Activated naive CD8-positive, alpha-beta T cell treated with anti-CD3 and anti-CD28 coated beads for 36 hours (primary cell): ENCODE measurements around the gene CSNK1A1. TPM values are rescaled to one million over a fixed set of nuclear protein-coding genes. Genes with fewer than 3 reads are reported as not detected.
"Not testable (repeated sequence)": the region's sequence is repeated elsewhere in the genome, so short reads cannot be mapped to it uniquely, and the experiment has no call there.

Experiments
- DNase-seq: peaks from one replicate; pipeline ENCODE4 v3.0.0; 2021
- H3K27ac Mint-ChIP-seq: one replicate; pipeline ENCODE4 v1.8.0; 2022; ENCODE audit warnings: mild to moderate bottlenecking, moderate library complexity, mixed read lengths
- H3K27me3 Mint-ChIP-seq: one replicate; pipeline ENCODE4 v1.8.0; 2022; ENCODE audit warnings: mild to moderate bottlenecking, mixed read lengths
- H3K36me3 Mint-ChIP-seq: one replicate; pipeline ENCODE4 v1.8.0; 2021; ENCODE audit warnings: mild to moderate bottlenecking, mixed read lengths
- H3K4me1 Mint-ChIP-seq: one replicate; pipeline ENCODE4 v1.8.0; 2021; ENCODE audit warnings: mixed read lengths
- H3K4me3 Mint-ChIP-seq: one replicate; pipeline ENCODE4 v1.8.0; 2022; ENCODE audit warnings: mild to moderate bottlenecking, moderate library complexity, mixed read lengths
- H3K9me3 Mint-ChIP-seq: one replicate; pipeline ENCODE4 v1.8.0; 2022; ENCODE audit warnings: mixed read lengths
- total RNA-seq, 2 experiments: library from RNA; stranded (reverse); gene quantifications; one replicate each; pipeline ENCODE4 v1.2.3, GENCODE V29; 2021

CSNK1A1 gene
- total RNA-seq, 2 experiments from 2014 or later = 182 to 185 TPM

DNA sequence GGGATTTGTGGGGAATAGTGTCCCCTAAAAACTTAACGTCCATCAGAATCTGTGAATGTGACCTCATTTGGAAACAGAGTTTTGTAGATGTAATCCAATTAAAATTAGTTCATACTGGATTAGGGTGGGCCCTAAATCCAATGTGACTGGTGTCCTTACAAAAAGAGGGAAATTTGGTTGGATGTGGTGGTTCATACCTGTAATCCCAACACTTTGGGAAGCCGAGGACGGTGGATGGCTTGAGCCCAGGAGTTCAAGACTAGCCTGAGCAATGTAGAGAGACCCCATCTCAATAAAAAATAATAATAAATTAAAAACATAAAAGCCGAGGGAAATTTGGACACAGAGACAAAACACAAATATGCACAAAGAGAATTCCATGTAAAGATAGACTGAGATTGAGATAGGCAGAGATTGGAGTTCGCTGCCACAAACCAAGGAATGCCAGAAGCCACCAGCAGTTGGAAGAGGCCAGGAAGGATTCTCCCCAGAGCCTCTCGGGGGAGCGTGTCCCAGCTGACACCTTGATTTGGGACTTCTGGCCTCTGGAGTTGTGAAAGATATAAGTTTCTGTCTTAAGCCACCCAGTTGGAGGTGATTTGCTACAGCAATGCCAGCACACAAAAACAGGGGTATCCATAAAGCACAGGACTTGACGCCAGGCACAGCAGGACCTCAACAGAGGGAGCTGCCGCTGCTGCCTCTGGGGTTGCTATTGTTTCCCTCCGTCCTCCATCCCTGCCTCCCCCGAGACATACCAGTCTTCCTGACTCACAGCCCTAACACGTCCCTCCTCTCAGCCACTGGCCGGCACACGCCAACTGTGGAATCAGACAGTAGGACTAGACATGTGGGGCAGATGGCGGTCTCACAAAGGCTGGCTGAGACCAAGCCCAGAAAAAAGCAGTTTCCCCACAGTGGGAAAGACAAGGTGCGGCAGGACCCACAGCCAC is 98.3 kb downstream of the CSNK1A1 start:
- no peak for DNase-seq
- Mint-ChIP-seq H3K36me3 (no peaks in the 10 kb centered on the region), H3K4me1 (peaks cover 2% of the 10 kb centered on the region), H3K27ac (no peak overlapping the region), H3K9me3 (no peaks in the 10 kb centered on the region), H3K4me3 (no peak overlapping the region), H3K27me3 (no peaks in the 10 kb centered on the region)

GRCh38 chr5:149452007-149452664 is 99.1 kb downstream of the CSNK1A1 start:
- H3K4me1 Mint-ChIP-seq = peaks cover 2% of the 10 kb centered on the region
- no peaks in the 10 kb centered on the region for H3K36me3 Mint-ChIP-seq
- H3K27ac Mint-ChIP-seq = no peak overlapping the region
- H3K4me3 Mint-ChIP-seq = no peak overlapping the region
- no peak for DNase-seq
- no peaks in the 10 kb centered on the region for H3K9me3 Mint-ChIP-seq
- no peaks in the 10 kb centered on the region for H3K27me3 Mint-ChIP-seq

GRCh38 chr5:149450199-149450598 is 101.0 kb downstream of the CSNK1A1 start:
- no peaks in the 10 kb centered on the region for H3K9me3 Mint-ChIP-seq
- DNase-seq = no peak
- no peaks in the 10 kb centered on the region for H3K27me3 Mint-ChIP-seq
- H3K4me1 Mint-ChIP-seq = peaks cover 3% of the 10 kb centered on the region
- no peaks in the 10 kb centered on the region for H3K36me3 Mint-ChIP-seq
- H3K4me3 Mint-ChIP-seq = no peak overlapping the region
- H3K27ac Mint-ChIP-seq = no peak overlapping the region

GRCh38 chr5:149448831-149449714 is 102.2 kb downstream of the CSNK1A1 start:
- no peak for DNase-seq
- no peaks in the 10 kb centered on the region for H3K9me3 Mint-ChIP-seq
- peaks cover 3% of the 10 kb centered on the region for H3K4me1 Mint-ChIP-seq
- H3K27me3 Mint-ChIP-seq = no peaks in the 10 kb centered on the region
- no peak overlapping the region for H3K4me3 Mint-ChIP-seq
- no peaks in the 10 kb centered on the region for H3K36me3 Mint-ChIP-seq
- H3K27ac Mint-ChIP-seq = no peak overlapping the region

DNA sequence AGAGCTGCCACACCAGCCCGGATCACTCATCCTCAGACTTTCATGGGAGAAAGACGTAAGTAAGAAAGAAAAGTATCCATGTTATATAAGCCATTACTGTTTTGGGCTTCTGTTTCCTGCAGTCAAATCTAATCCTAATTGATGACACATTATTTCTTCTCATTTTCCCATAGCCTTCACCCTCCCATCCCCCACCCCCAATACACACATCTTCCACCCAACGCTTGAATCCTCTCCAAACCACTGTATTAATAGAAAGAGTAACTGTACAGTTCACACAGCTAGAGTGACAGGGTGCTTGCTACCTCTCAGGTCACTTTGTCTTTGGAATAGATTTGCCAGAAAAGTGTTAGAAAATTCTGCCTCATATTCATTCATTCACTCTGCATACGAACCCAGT is 102.8 kb downstream of the CSNK1A1 start:
- H3K9me3 Mint-ChIP-seq = no peaks in the 10 kb centered on the region
- no peak overlapping the region for H3K4me3 Mint-ChIP-seq
- no peaks in the 10 kb centered on the region for H3K27me3 Mint-ChIP-seq
- H3K27ac Mint-ChIP-seq = no peak overlapping the region
- no peaks in the 10 kb centered on the region for H3K36me3 Mint-ChIP-seq
- peaks cover 3% of the 10 kb centered on the region for H3K4me1 Mint-ChIP-seq
- DNase-seq = no peak

DNA sequence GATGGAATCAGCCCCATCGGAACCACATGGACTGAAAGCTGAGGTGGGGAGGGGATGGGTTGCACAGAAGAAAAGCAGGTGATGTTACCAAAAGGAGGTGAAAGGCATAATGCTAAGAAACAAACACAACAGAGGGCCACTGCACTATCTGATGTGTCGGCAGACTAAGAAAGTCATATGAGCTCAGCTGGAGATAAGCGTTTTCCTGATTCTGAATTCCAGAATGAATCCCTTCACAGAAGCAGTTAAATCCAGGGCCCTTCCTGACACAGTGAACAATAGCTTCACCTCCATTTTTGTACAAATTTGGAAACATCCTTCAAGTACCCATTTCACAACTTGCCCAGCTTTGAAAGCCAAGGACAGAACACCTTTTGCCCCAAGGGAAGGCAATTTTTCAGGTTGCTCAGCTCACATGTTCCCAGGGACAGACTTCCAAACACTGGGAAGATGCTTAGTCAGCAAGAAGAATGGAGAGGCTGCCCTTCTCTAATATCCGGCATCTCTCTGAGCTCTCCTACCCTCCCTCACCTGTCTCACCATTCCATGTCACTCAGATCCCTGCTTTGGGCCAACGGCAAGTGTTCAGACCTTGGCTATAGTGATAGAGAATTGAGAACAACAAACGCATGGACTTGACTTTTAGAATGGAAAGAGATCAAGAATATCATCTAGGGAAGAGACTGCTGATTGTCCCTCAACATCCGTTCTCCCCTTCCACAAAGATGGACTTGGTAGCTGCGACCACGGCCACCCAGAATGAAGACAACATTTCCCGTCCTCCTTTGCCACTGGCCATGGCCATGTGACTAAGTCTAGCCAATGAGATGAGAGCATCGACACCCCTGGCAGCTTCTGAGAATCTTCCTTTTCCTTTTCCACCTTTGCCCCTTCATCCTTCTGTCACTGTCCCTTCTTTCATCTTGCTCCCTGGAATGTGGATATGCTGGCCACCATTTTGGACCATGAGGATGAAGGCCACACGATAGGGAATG is 103.6 kb downstream of the CSNK1A1 start:
- H3K9me3 Mint-ChIP-seq = no peaks in the 10 kb centered on the region
- H3K36me3 Mint-ChIP-seq = no peaks in the 10 kb centered on the region
- H3K4me3 Mint-ChIP-seq = no peak overlapping the region
- DNase-seq = no peak
- no peaks in the 10 kb centered on the region for H3K27me3 Mint-ChIP-seq
- peaks cover 3% of the 10 kb centered on the region for H3K4me1 Mint-ChIP-seq
- no peak overlapping the region for H3K27ac Mint-ChIP-seq

DNA sequence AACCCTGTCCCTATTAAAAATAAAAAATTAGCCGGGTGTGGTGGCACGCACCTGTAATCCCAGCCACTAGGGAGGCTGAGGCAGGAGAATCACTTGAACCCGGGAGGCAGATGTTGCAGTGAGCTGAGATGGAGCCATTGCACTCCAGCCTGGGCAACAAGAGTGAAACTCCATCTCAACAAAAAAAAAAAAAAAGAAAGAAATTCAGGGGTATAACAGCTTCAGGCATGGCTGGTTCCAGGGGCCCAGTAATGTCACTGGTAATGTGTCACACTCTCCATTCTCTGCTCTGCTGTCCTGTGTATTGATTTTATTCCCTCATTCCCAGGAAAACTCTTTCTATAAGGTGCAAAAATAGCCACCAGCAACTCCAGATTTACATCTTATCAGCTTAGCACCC is 104.4 kb downstream of the CSNK1A1 start:
- H3K4me3 Mint-ChIP-seq, H3K36me3 Mint-ChIP-seq, H3K27me3 Mint-ChIP-seq, H3K27ac Mint-ChIP-seq, DNase-seq, H3K9me3 Mint-ChIP-seq, H3K4me1 Mint-ChIP-seq: not testable (repeated sequence)

- Mint-ChIP-seq H3K27me3 (no peaks in the 10 kb centered on the region), H3K27ac (no peak overlapping the region), H3K9me3 (no peaks in the 10 kb centered on the region), H3K4me3 (no peak overlapping the region), H3K4me1 (peaks cover 4% of the 10 kb centered on the region), H3K36me3 (no peaks in the 10 kb centered on the region)
- DNase-seq = no peak
Measured at GRCh38 chr5:149445739-149446369, 105.4 kb downstream of the CSNK1A1 start.

- Mint-ChIP-seq H3K36me3 (no peaks in the 10 kb centered on the region), H3K4me3 (no peak overlapping the region), H3K27ac (no peak overlapping the region), H3K27me3 (no peaks in the 10 kb centered on the region), H3K4me1 (peaks cover 4% of the 10 kb centered on the region), H3K9me3 (no peaks in the 10 kb centered on the region)
- DNase-seq = no peak
Measured at GRCh38 chr5:149445343-149445738, 105.9 kb downstream of the CSNK1A1 start.

DNA sequence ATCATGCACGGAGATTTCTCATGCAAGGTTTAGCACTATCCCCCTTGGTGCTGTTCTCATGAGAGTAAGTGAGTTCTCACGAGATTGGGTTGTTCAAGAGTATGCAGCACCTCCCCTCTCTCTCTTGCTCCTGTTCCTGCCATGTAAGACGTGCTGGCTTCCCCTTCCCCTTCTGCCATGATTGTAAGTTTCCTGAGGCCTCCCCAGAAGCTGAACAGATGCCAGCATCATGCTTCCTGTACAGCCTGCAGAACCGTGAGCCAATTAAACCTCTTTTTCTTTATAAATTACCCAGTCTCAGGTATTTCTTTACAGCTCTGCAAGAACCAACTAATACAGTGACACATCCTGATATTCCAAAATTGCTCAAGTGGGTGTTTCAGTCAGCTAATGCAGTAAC is 106.8 kb downstream of the CSNK1A1 start:
- not testable (repeated sequence) for H3K27ac Mint-ChIP-seq, H3K9me3 Mint-ChIP-seq, H3K27me3 Mint-ChIP-seq, DNase-seq, H3K4me3 Mint-ChIP-seq, H3K36me3 Mint-ChIP-seq
- peaks cover 10% of the 10 kb centered on the region for H3K4me1 Mint-ChIP-seq

DNA sequence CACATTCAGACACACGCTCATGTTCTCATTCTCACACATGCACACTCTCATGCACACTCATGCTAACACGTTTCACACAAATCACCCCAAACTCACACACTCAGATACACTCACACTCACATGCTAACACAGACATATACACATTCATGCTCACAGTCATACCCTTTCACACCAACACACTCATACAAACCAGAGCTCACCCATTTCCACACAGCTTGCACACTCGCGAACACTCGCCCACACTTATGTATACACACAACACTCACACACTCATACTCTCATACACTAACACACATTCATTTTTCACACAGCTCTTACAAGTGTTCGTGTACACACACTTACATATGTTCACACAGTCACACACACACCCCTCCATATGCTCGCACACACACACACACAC is 108.0 kb downstream of the CSNK1A1 start:
- Mint-ChIP-seq H3K4me1 (peaks cover 12% of the 10 kb centered on the region), H3K27me3 (no peaks in the 10 kb centered on the region), H3K9me3 (no peaks in the 10 kb centered on the region), H3K4me3 (no peak overlapping the region), H3K36me3 (no peaks in the 10 kb centered on the region), H3K27ac (no peak overlapping the region)
- no peak for DNase-seq

DNA sequence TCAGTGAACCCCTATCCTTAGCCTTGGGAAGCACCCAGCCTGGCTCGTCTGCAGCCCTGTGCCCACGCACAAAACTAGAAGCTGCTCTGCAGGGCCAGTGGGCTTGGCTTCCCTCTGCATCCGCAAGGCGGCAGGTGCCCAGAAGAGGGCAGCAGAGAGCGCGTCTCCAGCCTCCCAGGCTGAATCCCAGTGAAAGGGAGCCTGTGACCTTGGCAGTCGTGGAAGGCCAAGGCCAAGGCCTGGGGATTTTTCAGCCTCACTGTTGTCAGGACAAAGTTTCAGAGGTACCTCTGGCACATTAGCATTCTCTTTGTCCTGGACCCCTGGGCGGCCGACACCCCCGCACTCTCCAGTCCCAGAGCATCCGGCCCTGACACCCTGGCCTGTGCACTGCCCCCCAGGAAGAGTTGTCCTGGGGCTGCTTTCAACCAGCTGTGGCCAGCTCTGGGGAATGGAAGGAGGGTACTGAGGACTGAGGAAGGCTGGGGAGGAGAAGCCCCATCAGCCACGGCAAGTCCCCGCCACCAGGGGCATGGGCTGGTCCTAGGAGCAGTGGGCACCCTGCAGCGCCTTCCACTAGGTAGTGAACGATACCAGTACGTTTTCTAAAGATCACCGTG is 108.6 kb downstream of the CSNK1A1 start:
- peak; percentile 69 for DNase-seq
- H3K4me1 Mint-ChIP-seq = peaks cover 12% of the 10 kb centered on the region
- H3K4me3 Mint-ChIP-seq = no peak overlapping the region
- no peak overlapping the region for H3K27ac Mint-ChIP-seq
- H3K36me3 Mint-ChIP-seq = no peaks in the 10 kb centered on the region
- no peaks in the 10 kb centered on the region for H3K27me3 Mint-ChIP-seq
- no peaks in the 10 kb centered on the region for H3K9me3 Mint-ChIP-seq
